H9 (cell line): ENCODE results near the gene WDFY3. TPM values are rescaled to one million over a fixed set of nuclear protein-coding genes. Genes with fewer than 3 reads are reported as not detected.

Experiments
- DNase-seq: peaks from one replicate; pipeline ENCODE4 v3.0.0-alpha.2; 2017
- H2AFZ ChIP-seq: one replicate; pipeline ENCODE4 v1.6.1; 2013; ENCODE audit warnings: mild to moderate bottlenecking, low read length, control low read depth, moderate library complexity
- H2AK5ac ChIP-seq: 2 replicates; pipeline ENCODE4 v1.6.1; 2013; ENCODE audit warnings: low read length, control low read depth, mixed read lengths; ENCODE audit not compliant: insufficient read length
- H2BK120ac ChIP-seq: one replicate; pipeline ENCODE4 v1.6.1; 2013; ENCODE audit warnings: low read depth, mild to moderate bottlenecking, low read length, control low read depth, inconsistent platforms; ENCODE audit not compliant: poor library complexity, severe bottlenecking
- H2BK12ac ChIP-seq: 2 replicates; pipeline ENCODE4 v1.6.1; 2013; ENCODE audit warnings: low read length, control low read depth, mixed read lengths, low read depth; ENCODE audit not compliant: insufficient read length
- H2BK15ac ChIP-seq: 2 replicates; pipeline ENCODE4 v1.6.1; 2013; ENCODE audit warnings: low read depth, low read length, control low read depth
- H2BK20ac ChIP-seq: one replicate; pipeline ENCODE4 v1.6.1; 2013; ENCODE audit warnings: low read depth, mild to moderate bottlenecking, low read length, control low read depth, inconsistent platforms; ENCODE audit not compliant: poor library complexity, severe bottlenecking
- H2BK5ac ChIP-seq: 2 replicates; pipeline ENCODE4 v1.6.1; 2013; ENCODE audit warnings: low read length, control low read depth, mixed read lengths; ENCODE audit not compliant: insufficient read length
- H3K14ac ChIP-seq: 2 replicates; pipeline ENCODE4 v1.6.1; 2013; ENCODE audit warnings: low read length, control low read depth; ENCODE audit not compliant: insufficient read depth
- H3K18ac ChIP-seq: 2 replicates; pipeline ENCODE4 v1.6.1; 2013; ENCODE audit warnings: low read depth, mild to moderate bottlenecking, mixed read lengths, low read length, control low read depth; ENCODE audit not compliant: insufficient read length
- H3K23ac ChIP-seq: 2 replicates; pipeline ENCODE4 v1.6.1; 2013; ENCODE audit warnings: low read length, control low read depth, mixed read lengths, low read depth; ENCODE audit not compliant: insufficient read length
- H3K23me2 ChIP-seq: 2 replicates; pipeline ENCODE4 v1.6.1; 2013; ENCODE audit warnings: low read depth, mild to moderate bottlenecking, mixed read lengths, low read length, control low read depth; ENCODE audit not compliant: insufficient read length, poor library complexity, severe bottlenecking
- H3K27ac ChIP-seq: 2 replicates; pipeline ENCODE4 v1.5.1; 2013; ENCODE audit warnings: low read length, control low read depth, mixed read lengths, low read depth; ENCODE audit not compliant: insufficient read length
- H3K27me3 ChIP-seq: 2 replicates; pipeline ENCODE4 v1.6.1; 2013; ENCODE audit warnings: low read length, control low read depth, inconsistent platforms; ENCODE audit not compliant: insufficient read depth
- H3K4ac ChIP-seq: 2 replicates; pipeline ENCODE4 v1.6.1; 2013; ENCODE audit warnings: low read depth, mild to moderate bottlenecking, control low read depth, inconsistent platforms, low read length, moderate library complexity
- H3K4me1 ChIP-seq: 2 replicates; pipeline ENCODE4 v1.6.1; 2013; ENCODE audit warnings: low read length, control low read depth, inconsistent platforms; ENCODE audit not compliant: insufficient read depth
- H3K4me2 ChIP-seq: 2 replicates; pipeline ENCODE4 v1.6.1; 2013; ENCODE audit warnings: low read length, control low read depth, mixed read lengths; ENCODE audit not compliant: insufficient read length, insufficient read depth
- H3K56ac ChIP-seq: 2 replicates; pipeline ENCODE4 v1.6.1; 2013; ENCODE audit warnings: low read depth, mild to moderate bottlenecking, mixed read lengths, low read length, control low read depth; ENCODE audit not compliant: insufficient read length
- H3K79me1 ChIP-seq: 2 replicates; pipeline ENCODE4 v1.6.1; 2013; ENCODE audit warnings: low read depth, mild to moderate bottlenecking, moderate library complexity, low read length, control low read depth, inconsistent platforms; ENCODE audit not compliant: insufficient read depth, poor library complexity, severe bottlenecking
- H3K79me2 ChIP-seq: 2 replicates; pipeline ENCODE4 v1.6.1; 2013; ENCODE audit warnings: low read length, control low read depth, inconsistent platforms; ENCODE audit not compliant: insufficient read depth
- H3K9ac ChIP-seq: 2 replicates; pipeline ENCODE4 v1.6.1; 2013; ENCODE audit warnings: low read length, control low read depth, mixed read lengths; ENCODE audit not compliant: insufficient read length; ENCODE audit errors: extremely low read depth
- H3K9me3 ChIP-seq: one replicate; pipeline ENCODE4 v1.6.1; 2013; ENCODE audit warnings: low read depth, low read length, inconsistent platforms; ENCODE audit not compliant: control insufficient read depth
- H3T11ph ChIP-seq: one replicate; pipeline ENCODE4 v1.6.1; 2013; ENCODE audit warnings: mild to moderate bottlenecking, low read length, control low read depth, inconsistent platforms
- H4K20me1 ChIP-seq: one replicate; pipeline ENCODE4 v1.6.1; 2013; ENCODE audit not compliant: control insufficient read depth, insufficient read length, insufficient read depth
- H4K5ac ChIP-seq: 2 replicates; pipeline ENCODE4 v1.6.1; 2013; ENCODE audit warnings: low read depth, mild to moderate bottlenecking, mixed read lengths, low read length, control low read depth; ENCODE audit not compliant: insufficient read length
- H4K8ac ChIP-seq: replicated peaks from 2 replicates; pipeline ENCODE4 v1.6.1; 2013; ENCODE audit warnings: low read length, control low read depth, mixed read lengths, low read depth; ENCODE audit not compliant: insufficient read length
- H4K91ac ChIP-seq: 2 replicates; pipeline ENCODE4 v1.6.1; 2013; ENCODE audit warnings: low read depth, mild to moderate bottlenecking, moderate library complexity, mixed read lengths, low read length, control low read depth; ENCODE audit not compliant: insufficient read length
- H3K27ac Mint-ChIP-seq, 3 experiments: 2 replicates in 2 of 3; 3 replicates in 1 of 3; pipeline ENCODE4 v1.8.0; 2020 to 2021; ENCODE audit warnings: mixed read lengths in 3 of 3, mild to moderate bottlenecking in 1 of 3, moderate library complexity in 1 of 3
- H3K27me3 Mint-ChIP-seq: 2 replicates; pipeline ENCODE4 v1.8.0; 2021; ENCODE audit warnings: low read depth, mild to moderate bottlenecking, moderate library complexity, mixed read lengths
- H3K36me3 Mint-ChIP-seq, 3 experiments: 2 replicates in 2 of 3; 3 replicates in 1 of 3; pipeline ENCODE4 v1.8.0; 2020 to 2021; ENCODE audit warnings: low read depth in 3 of 3, mixed read lengths in 3 of 3; ENCODE audit not compliant: insufficient read depth in 1 of 3
- H3K4me1 Mint-ChIP-seq, 2 experiments: 2 replicates each; pipeline ENCODE4 v1.8.0; 2020; ENCODE audit warnings: mixed read lengths in 2 of 2
- H3K4me3 Mint-ChIP-seq, 2 experiments: 2 replicates in 1 of 2; 3 replicates in 1 of 2; pipeline ENCODE4 v1.8.0; 2020 to 2021; ENCODE audit warnings: mild to moderate bottlenecking in 2 of 2, mixed read lengths in 2 of 2, moderate library complexity in 1 of 2
- H3K9me3 Mint-ChIP-seq, 2 experiments: 2 replicates in 1 of 2; 3 replicates in 1 of 2; pipeline ENCODE4 v1.8.0; 2020; ENCODE audit warnings: mild to moderate bottlenecking in 2 of 2, mixed read lengths in 2 of 2, moderate library complexity in 1 of 2
- CTCF ChIP-seq: fragments of 200-600 bp; sonication (generic); conservative IDR thresholded peaks from 3 replicates; pipeline ENCODE4 v1.8.0; 2021; ENCODE audit warnings: antibody characterized with exemption, mild to moderate bottlenecking
- WGBS: extraction: QIAGEN DNeasy Blood & Tissue Kit; methylation state at CpG from one replicate; pipeline ENCODE4 v1.1.7; 2013; ENCODE audit warnings: missing lambda C conversion rate, low lambda C conversion rate, mixed read lengths; ENCODE audit not compliant: insufficient read length; ENCODE audit errors: extremely low coverage; 5-methylcytosine and 5-hydroxymethylcytosine counted together
- total RNA-seq: library from RNA; stranded (reverse); gene quantifications from 2 replicates; pipeline ENCODE4 v1.2.1, GENCODE V29; 2021

Gene WDFY3
- total RNA-seq, 1 experiment from 2014 or later, result 54.6 TPM

- no peak overlapping the region for H3K4me3 Mint-ChIP-seq
- Histone ChIP-seq H4K5ac (no peak overlapping the region), H3K56ac (no peak overlapping the region), H3K4ac (no peak overlapping the region), H3K9me3 (no peaks in the 10 kb centered on the region), H3K9ac (no peak overlapping the region), H2BK20ac (no peak overlapping the region), H3T11ph (no peak overlapping the region), H3K4me2 (no peak overlapping the region), H3K27me3 (no peaks in the 10 kb centered on the region), H2BK15ac (no peak overlapping the region), H4K20me1 (no peaks in the 10 kb centered on the region), H2AK5ac (no peak overlapping the region), H3K27ac (no peak overlapping the region), H4K91ac (no peak overlapping the region), H3K79me1 (no peaks in the 10 kb centered on the region), H3K18ac (no peak overlapping the region), H3K79me2 (no peaks in the 10 kb centered on the region), H2BK5ac (no peak overlapping the region), H2BK120ac (no peak overlapping the region), H4K8ac (no peak overlapping the region), H3K23me2 (no peaks in the 10 kb centered on the region), H2AFZ (no peak overlapping the region), H2BK12ac (no peak overlapping the region), H3K14ac (no peak overlapping the region), H3K4me1 (no peaks in the 10 kb centered on the region), H3K23ac (no peak overlapping the region)
- no peaks in the 10 kb centered on the region for H3K27me3 Mint-ChIP-seq
- peaks cover 4 to 12% of the 10 kb centered on the region in 2 experiments; a peak in 3 of 4 replicates for H3K4me1 Mint-ChIP-seq
- no peak for DNase-seq
- H3K36me3 Mint-ChIP-seq, result peaks cover 17 to 60% (median 59%) of the 10 kb centered on the region in 3 experiments; a peak in 6 of 7 replicates
- no peaks in the 10 kb centered on the region for H3K9me3 Mint-ChIP-seq
- H3K27ac Mint-ChIP-seq, result no peak overlapping the region
- TF ChIP-seq CTCF, result no peak
- no CpG with 5 or more reads among the region's 1 CpG for WGBS
These were observed 281.4 kb downstream of the WDFY3 start for GRCh38 chr4:84685105-84685504.
